Renal pelvis (tissue), 4 donors: ENCODE measurements around the gene KRT34. TPM values are rescaled to one million over a fixed set of nuclear protein-coding genes. Genes with fewer than 3 reads are reported as not detected.
"Not testable (repeated sequence)": the region's sequence is repeated elsewhere in the genome, so short reads cannot be mapped to it uniquely, and the experiment has no call there.

Experiments
- DNase-seq: peaks from one replicate; pipeline ENCODE4 v3.0.0-alpha.2; 2013
- polyA plus RNA-seq, 3 donors: library from polyadenylated mRNA; unstranded; fragments of 120-200 nt; gene quantifications; one replicate each; pipeline ENCODE4 v1.2.1, GENCODE V29; 2013; ENCODE audit not compliant: insufficient read length in 3 of 3

Gene KRT34
- polyA plus RNA-seq, 3 donors, result not detected

- DNase-seq, result no peak
Observed at GRCh38 chr17:41366070-41366469, 16.0 kb downstream of the KRT34 start.

- DNase-seq, result no peak
Observed at GRCh38 chr17:41363881-41364280, 18.2 kb downstream of the KRT34 start.

- DNase-seq, result no peak
Observed at GRCh38 chr17:41360296-41360995, 21.7 kb downstream of the KRT34 start.

DNA sequence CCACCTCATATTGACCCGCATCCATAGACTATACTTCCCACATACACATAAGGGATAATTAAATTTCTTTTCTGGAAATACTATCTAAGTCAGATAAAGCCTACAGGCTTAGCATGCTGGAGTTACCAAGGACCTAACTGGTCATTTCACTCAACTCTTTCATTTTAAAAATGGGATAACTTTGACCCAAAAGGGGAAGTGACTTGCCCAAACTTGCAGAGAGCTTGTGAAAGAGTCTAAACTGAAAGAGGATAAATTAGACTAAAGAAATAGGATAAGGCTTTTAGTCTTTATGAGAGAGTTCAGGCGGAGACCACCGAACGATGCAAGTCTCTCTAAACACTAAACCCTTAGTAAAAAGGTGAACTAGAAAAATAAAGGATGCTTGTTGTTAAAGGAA, 27.6 kb downstream of the KRT34 start:
- no peak for DNase-seq

DNA sequence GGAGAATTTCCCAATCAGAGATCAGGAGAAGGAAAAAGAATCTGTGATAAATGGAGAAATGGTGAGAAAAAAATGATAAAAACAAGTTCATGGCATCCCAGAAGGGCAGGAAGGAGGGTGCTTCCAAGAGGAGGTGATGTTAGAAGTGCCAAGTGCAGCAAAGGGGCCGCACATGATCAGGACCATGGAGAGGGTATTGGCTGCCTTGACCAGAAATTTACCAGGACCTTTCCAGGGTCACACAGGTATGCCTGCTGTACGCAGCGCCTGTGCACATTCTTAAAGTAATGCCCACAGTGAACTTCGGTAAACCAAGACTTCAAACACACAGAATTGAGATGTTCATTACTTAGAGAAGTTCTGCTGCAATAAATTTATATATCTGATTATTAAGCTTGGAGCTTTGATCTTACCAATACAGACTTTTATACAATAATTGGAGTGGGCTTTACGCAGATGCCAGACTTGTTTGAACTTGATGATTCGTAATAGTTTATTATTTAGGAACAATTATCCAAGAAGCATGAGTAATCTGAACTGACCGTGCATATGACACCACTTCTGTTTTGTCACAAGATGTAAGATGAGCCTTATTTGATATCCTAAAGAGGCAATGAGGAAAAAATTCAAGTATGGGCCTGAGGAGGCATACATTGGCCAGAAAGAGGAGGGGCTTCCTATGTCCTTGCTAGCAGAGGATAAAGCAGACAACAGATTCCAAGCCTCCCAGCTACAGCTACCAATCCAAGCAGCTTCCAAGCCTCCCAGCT, 29.3 kb downstream of the KRT34 start:
- DNase-seq, result no peak

- DNase-seq, result no peak
Observed at GRCh38 chr17:41351177-41351576, 30.9 kb downstream of the KRT34 start.

DNA sequence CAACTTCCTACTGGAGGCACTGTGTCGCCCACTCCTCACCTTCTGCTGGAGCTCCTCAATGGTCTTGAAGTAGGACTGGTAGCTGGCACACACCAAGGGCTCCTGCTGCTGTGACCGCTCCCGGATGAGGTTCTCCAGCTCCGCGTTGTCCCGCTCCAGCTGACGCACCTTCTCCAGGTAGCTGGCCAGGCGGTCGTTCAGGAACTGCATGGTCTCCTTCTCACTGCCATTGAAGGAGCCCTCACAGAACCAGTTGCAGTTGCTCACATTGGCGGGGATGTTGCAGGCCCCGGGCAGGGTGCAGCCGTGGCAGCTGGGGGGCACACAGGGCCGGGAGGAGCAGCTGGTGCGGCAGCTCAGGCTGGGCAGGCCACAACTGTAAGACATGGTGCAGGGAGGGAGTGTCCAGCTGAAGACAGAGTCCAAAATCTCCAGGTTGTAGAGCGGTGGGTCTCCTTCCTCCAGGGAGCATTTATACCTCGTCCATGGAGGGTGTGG, 31.7 kb downstream of the KRT34 start, which contains the start of gene KRT33A:
TSS of gene KRT33A (minus strand) at position 448 of the 498 bp plus-strand sequence. CDS start at position 387, 61 bp downstream.
- DNase-seq, result not testable (repeated sequence)

- DNase-seq, result no peak
Observed at GRCh38 chr17:41347869-41348760, 34.0 kb downstream of the KRT34 start.

DNA sequence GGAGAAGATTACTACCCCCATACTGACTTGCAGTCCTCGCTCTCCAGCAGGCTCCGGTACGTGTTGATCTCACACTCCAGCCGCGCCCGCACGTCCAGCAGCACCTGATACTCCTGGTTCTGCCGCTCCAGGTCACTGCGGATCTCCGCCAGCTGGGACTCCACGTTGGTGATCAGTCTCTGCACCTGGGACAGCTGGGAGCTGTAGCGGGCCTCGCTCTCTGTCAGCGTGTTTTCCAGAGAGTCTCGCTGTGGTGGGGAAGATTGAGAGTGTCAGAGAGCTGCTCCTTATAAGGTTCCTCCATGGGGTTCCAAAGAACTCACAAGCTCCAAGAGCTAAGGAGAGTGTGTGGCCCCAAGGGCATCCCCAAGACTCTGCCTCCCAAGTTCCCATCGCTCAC, 35.7 kb downstream of the KRT34 start:
- DNase-seq, result not testable (repeated sequence)

DNA sequence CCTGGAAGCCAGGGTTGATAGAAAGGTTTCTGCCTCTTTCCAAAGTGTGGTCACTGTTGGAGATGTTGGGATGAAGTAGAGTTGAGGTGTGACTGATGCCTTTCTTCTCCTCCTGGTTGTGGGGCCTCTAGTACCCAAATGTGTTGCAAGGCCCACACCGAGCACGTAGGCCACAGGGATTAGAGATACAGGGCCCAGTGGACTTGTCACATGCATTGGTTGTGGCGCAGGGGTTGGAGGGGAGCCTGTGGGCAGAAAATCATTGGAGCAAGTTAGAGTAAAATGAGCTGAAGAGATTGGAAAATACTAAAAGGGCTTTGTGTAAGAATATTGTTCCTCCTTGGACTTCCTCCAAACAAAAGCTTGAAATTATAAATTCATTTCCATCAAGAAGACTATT, 36.1 kb downstream of the KRT34 start:
- no peak for DNase-seq

DNA sequence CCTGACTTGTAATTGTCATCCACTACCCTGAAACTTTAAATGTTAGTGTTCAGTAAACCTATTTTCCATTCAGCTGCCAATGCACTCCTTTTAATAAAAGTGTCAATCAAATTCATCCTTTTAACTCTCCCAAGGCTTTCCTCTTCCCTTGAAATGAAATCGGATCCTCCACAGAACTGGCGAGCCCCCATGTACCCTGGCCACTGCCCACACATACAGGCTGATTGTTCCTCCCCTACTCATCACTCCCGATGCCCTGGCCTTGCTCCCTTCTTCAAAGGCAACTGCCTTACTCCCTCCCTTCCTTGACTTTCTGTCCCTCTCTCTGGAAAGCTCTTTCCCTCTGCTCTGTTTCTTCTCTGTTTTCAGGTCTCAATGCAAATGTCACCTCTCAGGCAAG, 39.1 kb downstream of the KRT34 start:
- DNase-seq, result peak; percentile 65

GRCh38 chr17:41340934-41341861, 40.9 kb downstream of the KRT34 start:
- no peak for DNase-seq

DNA sequence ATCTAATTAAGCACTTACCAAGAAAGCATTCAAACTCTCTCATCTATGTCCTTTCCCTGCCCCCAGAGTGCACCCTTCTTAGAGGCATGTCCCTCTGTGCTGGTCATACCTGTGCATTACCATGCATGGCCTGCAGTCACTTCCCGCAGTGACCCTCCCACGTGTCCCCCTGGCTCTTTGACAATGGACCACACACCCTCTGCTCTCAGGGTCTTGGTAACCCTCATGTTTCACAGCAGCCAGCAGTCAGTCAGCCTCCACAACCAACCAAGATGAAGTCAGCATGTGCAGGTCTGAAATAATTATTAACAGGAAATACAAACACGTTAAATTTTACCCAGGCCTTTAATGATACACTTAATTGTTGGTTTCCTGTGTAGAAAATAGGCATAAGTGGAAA, 41.6 kb downstream of the KRT34 start:
- DNase-seq, result peak; percentile 56

DNA sequence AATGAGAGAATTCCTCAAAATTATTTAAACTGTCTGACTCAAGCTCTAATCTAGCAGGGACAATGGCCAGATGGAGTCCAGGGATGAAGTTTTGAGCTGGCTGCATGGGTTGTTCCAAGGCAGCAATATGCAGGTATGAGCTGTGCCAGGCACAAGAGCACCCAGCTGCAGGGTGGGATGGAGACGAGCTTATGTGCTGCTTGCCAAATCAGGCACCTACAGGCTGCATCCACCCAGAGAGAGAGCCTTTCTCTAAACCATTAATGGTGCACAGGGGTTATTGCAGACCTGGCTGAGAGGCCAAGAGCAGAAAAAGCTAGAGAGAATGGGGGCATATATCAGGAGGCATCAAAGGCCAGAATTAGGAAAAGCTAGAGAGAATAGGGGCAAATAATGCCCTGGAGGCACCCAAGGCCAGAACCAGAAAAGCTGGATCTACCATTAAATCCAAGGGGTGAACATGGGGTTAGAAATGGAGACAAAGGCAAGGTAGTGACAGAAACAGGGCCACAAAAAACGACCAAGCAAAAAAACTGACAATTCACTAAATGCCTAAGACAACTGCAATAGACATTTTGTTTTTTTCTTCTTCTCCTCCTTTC, 42.4 kb downstream of the KRT34 start:
- DNase-seq, result no peak

DNA sequence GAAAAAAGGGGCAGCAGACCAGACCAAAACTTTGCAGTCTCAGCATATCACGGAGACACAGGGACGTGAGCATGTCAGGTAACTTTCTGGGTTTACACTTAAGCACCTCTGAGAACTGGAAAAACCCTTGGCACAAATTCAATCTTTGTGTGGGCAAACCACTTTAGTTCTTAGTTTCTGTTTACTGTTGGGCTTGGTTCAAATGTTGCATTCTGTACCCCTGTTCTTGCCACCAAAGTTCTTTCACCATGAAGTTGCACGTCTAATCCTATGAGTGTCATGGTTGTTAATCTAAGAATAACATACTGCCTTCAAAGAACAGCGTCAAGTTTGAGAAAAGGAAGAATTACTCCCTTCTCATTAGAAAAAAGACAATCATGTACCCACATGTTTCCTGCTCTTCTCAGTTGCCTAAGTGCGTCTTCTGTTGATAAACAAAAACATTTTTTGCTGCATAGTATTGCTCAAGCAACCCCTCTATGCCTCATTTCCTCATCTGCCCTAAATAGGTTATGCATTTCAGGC, 43.1 kb downstream of the KRT34 start:
- DNase-seq, result no peak

DNA sequence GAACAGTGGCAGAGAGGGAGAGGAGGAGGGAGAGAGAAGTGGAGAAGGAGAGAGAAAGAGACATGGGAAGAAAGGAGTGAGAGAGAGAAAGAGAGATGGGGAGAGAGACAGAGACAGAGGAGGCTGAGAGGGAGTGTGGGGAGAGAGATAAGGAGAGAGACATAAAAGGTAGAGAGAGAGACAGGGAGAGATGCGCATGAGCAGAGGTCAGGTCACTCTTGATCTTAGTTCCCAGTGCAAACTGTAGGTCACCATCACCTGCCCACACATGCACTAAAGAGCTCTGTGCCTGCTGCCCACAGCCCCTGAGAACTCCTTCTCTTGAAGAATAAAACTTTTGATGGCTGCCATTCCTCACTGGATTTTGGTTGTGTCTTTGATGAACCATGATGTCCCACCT, 46.4 kb downstream of the KRT34 start:
- DNase-seq, result no peak

DNA sequence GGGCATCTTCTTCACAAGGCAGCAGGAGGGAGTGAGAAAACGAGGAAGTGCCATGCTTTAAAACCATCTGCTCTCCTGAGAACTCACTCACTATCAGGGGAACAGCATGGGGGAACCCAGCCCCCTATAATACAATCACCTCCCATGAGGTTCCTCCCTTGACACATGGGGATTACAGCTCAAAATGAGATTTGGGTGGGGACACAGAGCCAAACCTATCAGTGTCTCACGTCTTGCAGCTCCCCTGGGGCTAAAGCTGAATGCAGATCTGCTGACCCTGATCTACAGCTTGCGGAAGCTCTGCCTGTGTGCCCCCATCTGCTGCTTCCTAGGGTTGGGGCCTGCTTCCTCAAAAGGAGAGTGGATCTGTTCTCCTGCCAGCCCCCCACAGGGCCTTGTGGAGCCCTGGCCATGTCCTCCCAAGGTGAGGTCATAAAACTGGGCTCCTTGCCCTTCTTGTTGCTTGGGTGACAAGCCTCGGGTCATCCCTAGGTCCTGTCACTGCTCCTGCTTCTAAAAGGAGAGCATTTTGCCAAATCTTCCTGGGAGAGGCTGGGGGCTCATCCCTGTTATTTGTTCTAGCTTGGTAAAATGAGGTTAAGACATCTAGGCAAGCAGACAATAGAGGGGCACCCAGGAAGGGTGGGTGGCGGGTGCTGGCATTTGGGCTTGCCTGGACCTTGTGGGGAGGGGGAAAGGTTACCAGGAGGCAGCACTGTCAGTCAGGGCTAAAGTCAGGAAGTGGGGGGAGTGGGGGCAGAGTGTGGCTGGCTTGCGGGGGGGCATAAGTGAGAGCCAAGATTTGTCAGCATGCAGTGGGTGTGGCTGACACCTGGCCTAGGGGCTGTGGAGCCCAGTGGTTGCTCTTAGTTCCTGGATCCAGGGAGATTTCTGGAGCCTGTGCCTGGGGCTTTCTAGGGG, 47.5 kb downstream of the KRT34 start:
- DNase-seq, result no peak

DNA sequence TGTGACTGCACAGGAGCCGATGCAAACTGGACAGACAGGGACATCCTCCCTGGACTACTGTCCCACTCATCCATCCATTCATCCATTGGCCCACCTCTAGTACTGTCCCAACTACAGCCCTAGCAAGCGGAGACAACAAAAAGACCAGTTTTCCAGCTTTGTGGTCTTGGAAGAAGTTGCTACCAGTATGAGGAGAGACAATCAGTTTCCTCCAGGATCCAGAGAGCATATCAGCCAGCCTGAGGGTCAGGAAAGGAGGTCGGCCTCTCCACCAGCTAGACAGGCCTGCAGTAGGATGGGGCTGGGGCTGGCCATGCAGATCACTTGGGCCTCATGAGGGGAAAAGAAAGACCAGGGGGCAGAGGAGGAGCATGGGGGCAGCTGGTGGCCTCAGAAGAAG, 48.3 kb downstream of the KRT34 start:
- no peak for DNase-seq

- DNase-seq, result no peak
Observed at GRCh38 chr17:41333098-41333497, 49.0 kb downstream of the KRT34 start.
